GM23338 (cell line): ENCODE data around the gene RPUSD3. TPM values are rescaled to one million over a fixed set of nuclear protein-coding genes. Genes with fewer than 3 reads are reported as not detected.

ENCODE experiments used
- ATAC-seq: fragments of 200-7000 bp; cut with Tn5 transposase; 3 replicates; pipeline ENCODE4 v1.9.1; 2020
- DNase-seq: peaks from one replicate; pipeline ENCODE4 v3.0.0-alpha.2; 2015; ENCODE audit warnings: low spot score
- H2AFZ ChIP-seq: fragments of 200-600 bp; sonication (generic); 2 replicates; pipeline ENCODE4 v1.8.0; 2016; ENCODE audit warnings: antibody characterized with exemption, mild to moderate bottlenecking, moderate library complexity
- H3F3A ChIP-seq: fragments of 200-600 bp; sonication (generic); replicated peaks from 2 replicates; pipeline ENCODE4 v1.8.0; 2017; ENCODE audit warnings: antibody characterized with exemption, mixed run types, low read depth
- H3K27ac ChIP-seq: fragments of 200-600 bp; sonication (generic); 2 replicates; pipeline ENCODE4 v1.6.1; 2016; ENCODE audit warnings: low read depth
- H3K27me3 ChIP-seq: fragments of 200-600 bp; sonication (generic); 2 replicates; pipeline ENCODE4 v1.8.0; 2016; ENCODE audit warnings: mild to moderate bottlenecking, mixed run types, moderate library complexity; ENCODE audit not compliant: insufficient read depth
- H3K36me3 ChIP-seq: fragments of 200-600 bp; sonication (generic); 2 replicates; pipeline ENCODE4 v1.8.0; 2016; ENCODE audit warnings: mild to moderate bottlenecking; ENCODE audit not compliant: insufficient read depth
- H3K4me1 ChIP-seq: fragments of 200-600 bp; sonication (generic); 2 replicates; pipeline ENCODE4 v1.8.0; 2016; ENCODE audit warnings: mild to moderate bottlenecking, moderate library complexity; ENCODE audit not compliant: insufficient read depth
- H3K4me2 ChIP-seq: fragments of 200-600 bp; sonication (generic); 2 replicates; pipeline ENCODE4 v1.7.1; 2017; ENCODE audit warnings: mixed run types
- H3K4me3 ChIP-seq: fragments of 200-600 bp; sonication (generic); 2 replicates; pipeline ENCODE4 v1.6.1; 2016; ENCODE audit warnings: mixed run types
- H3K79me2 ChIP-seq: fragments of 200-600 bp; sonication (generic); replicated peaks from 2 replicates; pipeline ENCODE4 v1.8.0; 2017; ENCODE audit warnings: mild to moderate bottlenecking; ENCODE audit not compliant: insufficient read depth
- H3K9me2 ChIP-seq: fragments of 200-600 bp; sonication (generic); 2 replicates; pipeline ENCODE4 v1.8.0; 2017; ENCODE audit not compliant: insufficient read depth
- H4K20me1 ChIP-seq: fragments of 200-600 bp; sonication (generic); replicated peaks from 2 replicates; pipeline ENCODE4 v1.8.0; 2017; ENCODE audit warnings: mild to moderate bottlenecking; ENCODE audit not compliant: insufficient read depth
- H3K27ac Mint-ChIP-seq: 2 replicates; pipeline ENCODE4 v1.8.0; 2020; ENCODE audit warnings: inconsistent platforms, mild to moderate bottlenecking, moderate library complexity, mixed read lengths
- H3K27me3 Mint-ChIP-seq: 3 replicates; pipeline ENCODE4 v1.8.0; 2022; ENCODE audit warnings: low read depth, mild to moderate bottlenecking, moderate library complexity, mixed read lengths, inconsistent platforms; ENCODE audit not compliant: insufficient read depth, poor library complexity
- H3K36me3 Mint-ChIP-seq: 3 replicates; pipeline ENCODE4 v1.8.0; 2021; ENCODE audit warnings: low read depth, mild to moderate bottlenecking, inconsistent platforms, moderate library complexity, mixed read lengths
- H3K4me1 Mint-ChIP-seq: 3 replicates; pipeline ENCODE4 v1.8.0; 2020; ENCODE audit warnings: mild to moderate bottlenecking, inconsistent platforms, mixed read lengths
- H3K4me3 Mint-ChIP-seq: 3 replicates; pipeline ENCODE4 v1.8.0; 2021; ENCODE audit warnings: moderate library complexity, mild to moderate bottlenecking, inconsistent platforms, mixed read lengths
- H3K9me3 Mint-ChIP-seq: 3 replicates; pipeline ENCODE4 v1.8.0; 2020; ENCODE audit warnings: moderate library complexity, mild to moderate bottlenecking, inconsistent platforms, mixed read lengths
- CREB1 ChIP-seq: fragments of 250-450 bp; sonication (Bioruptor Pico); IDR thresholded peaks from 2 replicates; pipeline ENCODE4 v1.5.0; 2020; ENCODE audit warnings: low read depth, mild to moderate bottlenecking, moderate library complexity
- EZH2 ChIP-seq: fragments of 200-600 bp; sonication (generic); IDR thresholded peaks from one replicate; pipeline ENCODE4 v1.8.0; 2017; ENCODE audit warnings: antibody characterized with exemption, mild to moderate bottlenecking, low read depth; ENCODE audit not compliant: unreplicated experiment
- EZH2phosphoT487 ChIP-seq: fragments of 200-600 bp; sonication (generic); IDR thresholded peaks from one replicate; pipeline ENCODE4 v1.8.1; 2018; ENCODE audit warnings: antibody characterized with exemption; ENCODE audit not compliant: unreplicated experiment
- JUNB ChIP-seq: IDR thresholded peaks from one replicate; pipeline ENCODE4 v1.6.1; 2016; ENCODE audit warnings: antibody characterized with exemption; ENCODE audit not compliant: unreplicated experiment
- NANOG ChIP-seq: IDR thresholded peaks from 2 replicates; pipeline ENCODE4 v1.6.1; 2016; ENCODE audit warnings: antibody characterized with exemption, borderline replicate concordance
- POLR2AphosphoS5 ChIP-seq: IDR thresholded peaks from 2 replicates; pipeline ENCODE4 v1.6.1; 2016; ENCODE audit warnings: antibody characterized with exemption, low read depth
- STAT1 ChIP-seq: IDR thresholded peaks from one replicate; pipeline ENCODE4 v1.6.1; 2016; ENCODE audit warnings: antibody characterized with exemption; ENCODE audit not compliant: unreplicated experiment
- ZNF114 ChIP-seq: fragments of 250-450 bp; sonication (Bioruptor Pico); IDR thresholded peaks from 2 replicates; pipeline ENCODE4 v1.5.0; 2020; ENCODE audit warnings: mild to moderate bottlenecking, moderate library complexity
- ZNF331 ChIP-seq: fragments of 250-450 bp; sonication (Bioruptor Pico); IDR thresholded peaks from 2 replicates; pipeline ENCODE4 v1.5.0; 2020; ENCODE audit warnings: low read depth, mild to moderate bottlenecking, moderate library complexity
- ZNF462 ChIP-seq: fragments of 250-450 bp; sonication (Bioruptor Pico); IDR thresholded peaks from 2 replicates; pipeline ENCODE4 v1.5.0; 2020; ENCODE audit warnings: mild to moderate bottlenecking, moderate library complexity
- polyA plus RNA-seq: library from polyadenylated mRNA; unstranded; fragments of >200 nt; fragmentation: Nextera tagmentation; extraction: Ambion mirVana; gene quantifications from 2 replicates; pipeline ENCODE4 v1.2.1, GENCODE V29; 2016
- total RNA-seq: library from RNA; depleted of rRNA; stranded (reverse); fragments of >200 nt; shearing (Covaris generic); gene quantifications from 2 replicates; pipeline ENCODE4 v1.2.3, GENCODE V29; 2014
- TF ChIP-seq, protein P1 (sequence below): IDR thresholded peaks from 2 replicates; pipeline ENCODE4 v1.6.1; 2016; ENCODE audit warnings: antibody characterized with exemption
- TF ChIP-seq, protein P2 (sequence below), 2 experiments: fragments of 200-600 bp in 1 of 2; sonication (generic) in 1 of 2; conservative IDR thresholded peaks; 2 replicates each; pipeline versions ENCODE4 v1.5.1 to v1.6.1; 2016 to 2017; ENCODE audit warnings: antibody characterized with exemption in 2 of 2, low read depth in 2 of 2, mild to moderate bottlenecking in 2 of 2, moderate library complexity in 1 of 2
- TF ChIP-seq, protein P3 (sequence below): IDR thresholded peaks from one replicate; pipeline ENCODE4 v1.6.1; 2018; ENCODE audit warnings: antibody characterized with exemption; ENCODE audit not compliant: unreplicated experiment

Gene RPUSD3
- total and polyA plus RNA-seq, 2 experiments from 2014 or later: 64.3 to 73.4 TPM

GRCh38 chr3:9818666-9819335 lies 25.0 kb downstream of the RPUSD3 start:
- H3K4me3 ChIP-seq: no peak overlapping the region
- H3K4me1 Mint-ChIP-seq: no peaks in the 10 kb centered on the region; the same call in 2 of the 3 replicates
- H3F3A ChIP-seq: no peaks in the 10 kb centered on the region
- no peak overlapping the region for H2AFZ ChIP-seq
- TF ChIP-seq STAT1 (no peak), ZNF114 (CRISPR knock-in tag) (no peak), NANOG (no peak), POLR2AphosphoS5 (no peak), EZH2phosphoT487 (no peak), EZH2 (no peak), JUNB (no peak), ZNF462 (CRISPR knock-in tag) (no peak), CREB1 (CRISPR knock-in tag) (no peak), ZNF331 (CRISPR knock-in tag) (no peak)
- TF ChIP-seq, protein P1, sequence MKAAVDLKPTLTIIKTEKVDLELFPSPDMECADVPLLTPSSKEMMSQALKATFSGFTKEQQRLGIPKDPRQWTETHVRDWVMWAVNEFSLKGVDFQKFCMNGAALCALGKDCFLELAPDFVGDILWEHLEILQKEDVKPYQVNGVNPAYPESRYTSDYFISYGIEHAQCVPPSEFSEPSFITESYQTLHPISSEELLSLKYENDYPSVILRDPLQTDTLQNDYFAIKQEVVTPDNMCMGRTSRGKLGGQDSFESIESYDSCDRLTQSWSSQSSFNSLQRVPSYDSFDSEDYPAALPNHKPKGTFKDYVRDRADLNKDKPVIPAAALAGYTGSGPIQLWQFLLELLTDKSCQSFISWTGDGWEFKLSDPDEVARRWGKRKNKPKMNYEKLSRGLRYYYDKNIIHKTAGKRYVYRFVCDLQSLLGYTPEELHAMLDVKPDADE: no peak
- TF ChIP-seq, protein P2, sequence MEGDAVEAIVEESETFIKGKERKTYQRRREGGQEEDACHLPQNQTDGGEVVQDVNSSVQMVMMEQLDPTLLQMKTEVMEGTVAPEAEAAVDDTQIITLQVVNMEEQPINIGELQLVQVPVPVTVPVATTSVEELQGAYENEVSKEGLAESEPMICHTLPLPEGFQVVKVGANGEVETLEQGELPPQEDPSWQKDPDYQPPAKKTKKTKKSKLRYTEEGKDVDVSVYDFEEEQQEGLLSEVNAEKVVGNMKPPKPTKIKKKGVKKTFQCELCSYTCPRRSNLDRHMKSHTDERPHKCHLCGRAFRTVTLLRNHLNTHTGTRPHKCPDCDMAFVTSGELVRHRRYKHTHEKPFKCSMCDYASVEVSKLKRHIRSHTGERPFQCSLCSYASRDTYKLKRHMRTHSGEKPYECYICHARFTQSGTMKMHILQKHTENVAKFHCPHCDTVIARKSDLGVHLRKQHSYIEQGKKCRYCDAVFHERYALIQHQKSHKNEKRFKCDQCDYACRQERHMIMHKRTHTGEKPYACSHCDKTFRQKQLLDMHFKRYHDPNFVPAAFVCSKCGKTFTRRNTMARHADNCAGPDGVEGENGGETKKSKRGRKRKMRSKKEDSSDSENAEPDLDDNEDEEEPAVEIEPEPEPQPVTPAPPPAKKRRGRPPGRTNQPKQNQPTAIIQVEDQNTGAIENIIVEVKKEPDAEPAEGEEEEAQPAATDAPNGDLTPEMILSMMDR (conservative IDR thresholded peaks at IDR 0.05; ENCODE audit: low read depth in 2 of 2): no peak
- TF ChIP-seq, protein P3, sequence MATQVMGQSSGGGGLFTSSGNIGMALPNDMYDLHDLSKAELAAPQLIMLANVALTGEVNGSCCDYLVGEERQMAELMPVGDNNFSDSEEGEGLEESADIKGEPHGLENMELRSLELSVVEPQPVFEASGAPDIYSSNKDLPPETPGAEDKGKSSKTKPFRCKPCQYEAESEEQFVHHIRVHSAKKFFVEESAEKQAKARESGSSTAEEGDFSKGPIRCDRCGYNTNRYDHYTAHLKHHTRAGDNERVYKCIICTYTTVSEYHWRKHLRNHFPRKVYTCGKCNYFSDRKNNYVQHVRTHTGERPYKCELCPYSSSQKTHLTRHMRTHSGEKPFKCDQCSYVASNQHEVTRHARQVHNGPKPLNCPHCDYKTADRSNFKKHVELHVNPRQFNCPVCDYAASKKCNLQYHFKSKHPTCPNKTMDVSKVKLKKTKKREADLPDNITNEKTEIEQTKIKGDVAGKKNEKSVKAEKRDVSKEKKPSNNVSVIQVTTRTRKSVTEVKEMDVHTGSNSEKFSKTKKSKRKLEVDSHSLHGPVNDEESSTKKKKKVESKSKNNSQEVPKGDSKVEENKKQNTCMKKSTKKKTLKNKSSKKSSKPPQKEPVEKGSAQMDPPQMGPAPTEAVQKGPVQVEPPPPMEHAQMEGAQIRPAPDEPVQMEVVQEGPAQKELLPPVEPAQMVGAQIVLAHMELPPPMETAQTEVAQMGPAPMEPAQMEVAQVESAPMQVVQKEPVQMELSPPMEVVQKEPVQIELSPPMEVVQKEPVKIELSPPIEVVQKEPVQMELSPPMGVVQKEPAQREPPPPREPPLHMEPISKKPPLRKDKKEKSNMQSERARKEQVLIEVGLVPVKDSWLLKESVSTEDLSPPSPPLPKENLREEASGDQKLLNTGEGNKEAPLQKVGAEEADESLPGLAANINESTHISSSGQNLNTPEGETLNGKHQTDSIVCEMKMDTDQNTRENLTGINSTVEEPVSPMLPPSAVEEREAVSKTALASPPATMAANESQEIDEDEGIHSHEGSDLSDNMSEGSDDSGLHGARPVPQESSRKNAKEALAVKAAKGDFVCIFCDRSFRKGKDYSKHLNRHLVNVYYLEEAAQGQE: no peak
- no peak overlapping the region for H3K4me2 ChIP-seq
- H3K27me3 ChIP-seq: no peaks in the 10 kb centered on the region
- H4K20me1 ChIP-seq: no peaks in the 10 kb centered on the region
- DNase-seq (no peak), ATAC-seq (no peak)
- no peaks in the 10 kb centered on the region for H3K36me3 ChIP-seq
- H3K9me2 ChIP-seq: no peaks in the 10 kb centered on the region
- no peaks in the 10 kb centered on the region for H3K36me3 Mint-ChIP-seq
- peaks cover 3% of the 10 kb centered on the region for H3K27me3 Mint-ChIP-seq
- no peaks in the 10 kb centered on the region for H3K9me3 Mint-ChIP-seq
- no peak overlapping the region for H3K27ac Mint-ChIP-seq
- no peak overlapping the region for H3K27ac ChIP-seq
- no peaks in the 10 kb centered on the region for H3K4me1 ChIP-seq
- H3K79me2 ChIP-seq: no peaks in the 10 kb centered on the region
- H3K4me3 Mint-ChIP-seq: no peak overlapping the region
